Right kidney (tissue), 9 donors: ENCODE results near the gene MUC21.
A peak's percentile ranks its signal among the peaks of the same experiment; 100 is the strongest.

Experiments used
- DNase-seq: peaks from one replicate; pipeline ENCODE4 v3.0.0-alpha.2; 2016
- long read RNA-seq, 8 donors: transcript quantifications; one replicate each; lab custom pipeline, GENCODE V29; 2026

Gene MUC21
- long read RNA-seq, donor 1 = 0 reads
- long read RNA-seq, donor 2 = 0 reads
- long read RNA-seq, donor 3 = 0 reads
- long read RNA-seq, donor 4 = 0 reads
- long read RNA-seq, donor 5 = 0 reads
- long read RNA-seq, donor 6 = 0 reads
- long read RNA-seq, donor 7 = 0 reads
- long read RNA-seq, donor 8 = 0 reads

- DNase-seq = no peak
Observed at GRCh38 chr6:30983439-30983838, at the start of gene MUC21. MUC21 (plus strand) TSS chr6:30983718; CDS start chr6:30983959, 241 bp downstream.

- DNase-seq = no peak
Observed at GRCh38 chr6:30935018-30935417, 48.5 kb upstream of the MUC21 start.

DNA sequence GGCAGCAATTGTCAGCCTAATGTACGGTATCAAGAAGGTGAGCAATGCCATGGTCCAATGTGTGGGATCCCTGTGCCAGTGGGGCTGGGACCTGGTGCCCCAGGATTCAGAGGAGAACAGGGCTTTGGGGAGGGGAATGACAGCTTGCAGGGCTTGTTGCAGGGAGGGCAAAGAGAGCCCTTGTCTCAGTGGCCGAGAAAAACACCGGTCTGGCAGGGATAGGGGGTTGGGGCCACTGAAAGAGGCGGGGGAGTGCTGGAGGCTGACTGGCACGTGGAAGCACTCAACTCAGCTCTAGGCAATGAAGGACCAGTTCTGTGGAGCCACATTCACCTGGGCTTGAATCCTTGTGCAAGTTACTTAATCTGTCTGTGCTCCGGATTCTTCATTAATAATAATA, 46.3 kb upstream of the MUC21 start:
- no peak for DNase-seq

GRCh38 chr6:30938730-30939129, 44.8 kb upstream of the MUC21 start:
- DNase-seq = no peak

DNA sequence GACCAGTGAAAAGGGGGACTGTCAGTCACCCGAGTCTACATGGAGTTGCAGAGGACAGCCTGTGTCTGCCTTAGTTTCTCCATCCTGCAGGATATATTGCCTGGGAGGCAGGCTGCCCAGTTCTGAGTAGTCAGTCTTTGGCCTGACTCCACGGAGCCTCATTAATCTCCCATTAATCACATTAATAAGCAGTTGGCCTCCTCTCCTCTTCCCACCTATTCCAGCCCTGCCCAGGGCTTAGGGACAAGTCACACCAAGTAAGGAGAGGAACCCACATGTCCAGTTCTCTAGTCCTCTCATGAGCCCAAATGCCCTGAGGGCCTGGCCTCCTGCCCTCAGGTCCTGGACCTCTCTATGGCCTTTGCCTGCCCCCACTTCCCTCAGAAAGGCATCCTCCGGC, 44.0 kb upstream of the MUC21 start:
- no peak for DNase-seq

DNA sequence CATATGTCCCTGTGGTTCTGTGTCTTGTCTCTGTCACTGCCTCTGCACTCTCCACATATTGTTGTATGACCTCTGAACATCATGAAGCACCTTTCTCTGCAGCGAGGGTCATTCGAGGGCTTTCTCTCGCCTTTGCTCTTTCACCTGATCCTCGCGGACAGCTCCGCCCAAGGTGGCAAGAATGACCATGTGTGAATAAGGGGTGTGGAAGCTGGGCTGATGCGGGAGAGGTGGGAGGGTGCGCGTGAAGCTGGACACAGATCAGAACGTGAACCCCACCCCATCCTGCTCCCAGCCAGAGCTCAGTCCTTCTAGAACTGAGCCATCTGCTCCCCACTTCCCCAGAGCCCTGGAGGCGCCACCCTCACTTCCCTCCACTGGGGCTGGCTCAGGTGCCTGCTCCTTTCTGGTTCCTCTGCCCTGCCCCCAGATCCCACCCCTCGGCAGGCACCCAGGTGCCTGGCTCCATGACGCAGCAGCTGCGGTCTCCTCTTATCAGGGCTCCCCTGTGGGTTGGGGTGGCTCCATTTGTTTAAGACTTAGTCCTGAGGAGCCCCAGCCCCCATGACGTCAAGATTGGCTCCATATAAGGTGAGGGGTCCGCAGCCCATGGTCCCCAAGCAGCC, 43.0 kb upstream of the MUC21 start, which contains the start of gene MUCL3:
TSS of gene MUCL3 (plus strand) at position 613 of the 626 bp plus-strand sequence. CDS start 27 bp downstream, outside the sequence.
- no peak for DNase-seq

DNA sequence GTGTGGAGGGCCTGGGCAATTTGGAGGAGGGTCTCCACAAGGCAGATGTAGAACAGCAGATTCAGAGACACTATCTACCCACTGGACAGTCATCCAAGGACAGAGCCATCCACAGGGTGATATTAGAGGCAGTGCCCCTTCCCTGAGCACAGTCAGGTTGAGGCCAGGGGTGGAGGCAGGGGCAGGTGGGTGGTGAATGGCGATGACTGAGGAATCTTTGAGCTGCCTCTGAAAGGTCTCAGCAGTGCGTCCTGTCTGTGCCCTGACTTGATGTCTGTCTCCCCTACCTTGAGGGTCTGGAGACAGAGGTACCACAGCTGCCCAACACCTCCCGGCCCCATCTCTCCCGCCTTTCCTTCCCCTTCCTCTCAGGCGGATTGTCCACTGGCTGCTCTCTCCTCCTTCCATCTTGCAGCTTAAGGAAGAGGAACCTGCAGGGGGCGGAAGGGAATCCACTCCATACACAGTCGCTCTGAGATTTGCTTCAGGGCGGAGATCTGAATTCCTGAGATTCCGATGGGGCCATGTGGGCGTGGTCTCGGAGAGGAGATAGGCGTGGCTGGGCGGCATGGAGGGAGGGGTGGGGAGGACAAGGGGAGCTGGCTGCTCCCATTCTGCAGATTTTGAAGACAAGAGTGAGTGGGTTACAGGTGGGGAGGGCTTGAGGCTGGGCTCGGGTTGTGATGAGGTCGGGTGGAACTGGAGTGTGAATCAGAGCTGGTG, 41.0 kb upstream of the MUC21 start:
- peak; percentile 48 for DNase-seq

DNA sequence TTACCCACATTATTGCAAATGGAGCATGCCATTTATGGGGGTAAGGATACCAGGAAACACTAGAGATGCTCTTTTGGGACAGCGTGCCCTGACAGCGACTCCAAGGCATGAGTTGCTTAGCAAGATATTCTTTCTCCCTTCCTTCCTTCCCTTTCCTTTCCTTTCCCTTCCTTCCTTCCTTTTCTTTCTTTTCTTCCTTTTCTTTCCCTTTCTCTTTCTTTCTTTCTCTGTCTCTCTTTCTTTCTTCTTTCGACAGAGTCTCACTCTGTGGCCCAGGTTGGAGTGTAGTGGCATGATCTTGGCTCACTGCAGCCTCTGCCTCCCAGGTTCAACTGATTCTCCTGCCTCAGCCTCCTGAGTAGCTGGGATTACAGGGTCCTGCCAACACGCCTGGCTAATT, 39.5 kb upstream of the MUC21 start:
- DNase-seq = no peak

- no peak for DNase-seq
Observed at GRCh38 chr6:30945281-30945680, 38.2 kb upstream of the MUC21 start.

GRCh38 chr6:30947231-30947630, 36.3 kb upstream of the MUC21 start:
- DNase-seq = no peak

DNA sequence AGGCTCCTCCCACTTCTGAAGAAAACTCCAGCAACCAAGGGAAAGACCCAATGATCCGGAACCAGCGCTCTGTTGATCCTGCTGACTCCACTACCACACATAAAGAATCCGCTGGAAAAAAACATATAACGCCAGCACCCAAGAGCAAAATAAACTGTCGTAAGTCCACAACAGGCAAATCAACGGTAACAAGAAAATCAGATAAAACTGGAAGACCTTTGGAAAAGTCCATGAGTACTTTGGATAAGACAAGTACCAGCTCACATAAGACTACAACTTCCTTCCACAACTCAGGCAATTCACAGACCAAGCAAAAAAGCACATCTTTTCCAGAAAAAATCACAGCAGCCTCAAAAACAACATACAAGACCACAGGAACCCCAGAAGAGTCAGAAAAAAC, 34.7 kb upstream of the MUC21 start:
- DNase-seq = no peak

DNA sequence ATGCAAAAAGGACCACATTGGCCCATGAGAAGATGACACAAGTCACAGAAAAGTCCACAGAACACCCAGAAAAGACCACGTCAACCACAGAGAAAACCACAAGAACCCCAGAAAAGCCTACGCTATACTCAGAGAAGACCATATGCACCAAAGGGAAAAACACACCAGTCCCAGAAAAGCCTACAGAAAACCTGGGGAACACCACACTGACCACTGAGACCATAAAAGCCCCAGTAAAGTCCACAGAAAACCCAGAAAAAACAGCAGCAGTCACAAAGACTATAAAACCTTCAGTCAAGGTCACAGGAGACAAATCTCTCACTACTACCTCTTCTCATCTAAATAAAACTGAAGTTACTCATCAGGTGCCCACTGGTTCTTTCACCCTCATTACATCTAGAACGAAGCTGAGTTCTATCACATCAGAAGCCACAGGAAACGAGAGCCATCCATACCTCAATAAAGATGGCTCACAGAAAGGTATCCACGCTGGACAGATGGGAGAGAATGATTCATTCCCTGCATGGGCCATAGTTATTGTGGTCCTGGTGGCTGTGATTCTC, 31.5 kb upstream of the MUC21 start:
- no peak for DNase-seq

GRCh38 chr6:30954631-30955366, 28.7 kb upstream of the MUC21 start:
- no peak for DNase-seq

GRCh38 chr6:30955367-30956042, 28.0 kb upstream of the MUC21 start:
- DNase-seq = peak; percentile 65

GRCh38 chr6:30957716-30958115, 25.8 kb upstream of the MUC21 start:
- no peak for DNase-seq

GRCh38 chr6:30960907-30961673, 22.4 kb upstream of the MUC21 start:
- DNase-seq = no peak

GRCh38 chr6:30962716-30963115, 20.8 kb upstream of the MUC21 start:
- DNase-seq = no peak

DNA sequence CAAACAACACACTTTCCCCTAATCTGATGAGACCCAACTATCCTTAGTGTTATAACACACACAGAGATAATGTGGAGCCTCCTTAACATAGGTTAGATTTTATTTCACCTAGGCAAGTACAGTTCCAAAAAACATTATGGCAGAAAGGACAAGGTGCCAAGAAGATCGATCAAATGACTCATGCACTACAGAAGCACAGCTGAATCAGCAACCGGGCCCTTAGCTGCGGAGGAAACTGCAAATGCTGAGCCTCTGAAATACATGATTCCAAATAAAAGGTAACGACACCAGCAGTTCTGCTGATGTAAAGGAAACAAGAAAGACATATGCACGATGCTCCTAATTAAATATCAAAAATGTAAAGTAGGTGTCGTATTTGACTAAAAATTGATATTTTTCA, 19.9 kb upstream of the MUC21 start:
- no peak for DNase-seq

- no peak for DNase-seq
Observed at GRCh38 chr6:30964075-30964474, 19.4 kb upstream of the MUC21 start.

DNA sequence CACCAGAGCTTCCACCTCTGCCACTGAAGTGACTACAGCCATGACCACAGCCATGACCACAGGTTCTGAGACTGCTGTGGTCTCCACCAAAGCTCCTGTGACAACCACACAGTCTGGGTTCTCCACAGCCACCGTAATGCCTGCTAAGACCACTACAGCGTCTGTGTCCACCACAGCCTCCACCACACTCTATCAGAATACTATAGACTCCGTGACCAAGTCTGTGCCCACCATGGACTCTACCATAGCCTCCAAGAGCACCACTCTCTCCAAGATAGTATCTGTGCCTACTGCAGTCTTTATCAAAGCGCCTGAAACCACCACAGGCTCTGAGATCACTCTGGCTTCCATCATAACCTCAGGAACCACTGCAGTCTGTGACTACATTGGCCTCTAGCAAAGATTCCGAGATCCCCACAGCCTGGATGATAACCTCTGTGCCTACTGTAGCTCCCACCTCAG, 18.3 kb upstream of the MUC21 start:
- DNase-seq = no peak

GRCh38 chr6:30966154-30966553, 17.4 kb upstream of the MUC21 start:
- no peak for DNase-seq
